ENCODE results near the gene NTS. TPM values are rescaled to one million over a fixed set of nuclear protein-coding genes. Genes with fewer than 3 reads are reported as not detected.
A peak's percentile ranks its signal among the peaks of the same experiment; 100 is the strongest.

Gene NTS
- total RNA-seq, 1 donor from 2014 or later: not detected

- peak overlapping the region; percentile 73 for H3K4me3 ChIP-seq (ENCODE audit: low read depth, low read length)
- no peak for DNase-seq (ENCODE audit: low read depth)
Observed at GRCh38 chr12:85835426-85836196, 38.5 kb upstream of the NTS start.

GRCh38 chr12:85836197-85837090 lies 37.7 kb upstream of the NTS start, which contains the start of gene RASSF9:
TSS of gene RASSF9 (minus strand) at chr12:85836409. CDS start at chr12:85836201, 208 bp downstream.
- peak; percentile 83 for DNase-seq (ENCODE audit: low read depth)
- H3K4me3 ChIP-seq (ENCODE audit: low read depth, low read length): peak within 1 kb of the TSS; percentile 73
- no peak for TF ChIP-seq CTCF (conservative IDR thresholded peaks at IDR 0.05; ENCODE audit: low read depth, low read length)

More at GRCh38 chr12:85835426-85836196, 38.5 kb upstream of the NTS start:
- TF ChIP-seq CTCF (conservative IDR thresholded peaks at IDR 0.05; ENCODE audit: low read depth, low read length): no peak

GRCh38 chr12:85843606-85844310 lies 30.3 kb upstream of the NTS start:
- TF ChIP-seq CTCF (conservative IDR thresholded peaks at IDR 0.05; ENCODE audit: low read depth, low read length): no peak
- no peak overlapping the region for H3K4me3 ChIP-seq (ENCODE audit: low read depth, low read length)
- no peak for DNase-seq (ENCODE audit: low read depth)

GRCh38 chr12:85849344-85849743 lies 24.8 kb upstream of the NTS start:
- TF ChIP-seq CTCF (conservative IDR thresholded peaks at IDR 0.05; ENCODE audit: low read depth, low read length): no peak
- DNase-seq (ENCODE audit: low read depth): no peak

GRCh38 chr12:85855305-85855704 lies 18.8 kb upstream of the NTS start:
- no peak for TF ChIP-seq CTCF (conservative IDR thresholded peaks at IDR 0.05; ENCODE audit: low read depth, low read length)
- no peak overlapping the region for H3K4me3 ChIP-seq (ENCODE audit: low read depth, low read length)
- DNase-seq (ENCODE audit: low read depth): no peak

More at GRCh38 chr12:85849344-85849743, 24.8 kb upstream of the NTS start:
- H3K4me3 ChIP-seq (ENCODE audit: low read depth, low read length): no peak overlapping the region

- no peak for TF ChIP-seq CTCF (conservative IDR thresholded peaks at IDR 0.05; ENCODE audit: low read depth, low read length)
- H3K4me3 ChIP-seq (ENCODE audit: low read depth, low read length): no peak overlapping the region
- no peak for DNase-seq (ENCODE audit: low read depth)
Observed at GRCh38 chr12:85856966-85857365, 17.1 kb upstream of the NTS start.

Measured in epithelial cell of proximal tubule (primary cell).